ENCODE data around the gene NEO1. TPM values are rescaled to one million over a fixed set of nuclear protein-coding genes. Genes with fewer than 3 reads are reported as not detected.

The NEO1 gene
- total and polyA plus RNA-seq, 9 of the 15 experiments (the other 6 are each of a cell fraction or from before 2014, with no cell fraction given) = 0.08 to 1.7 (median 0.48) TPM

DNA sequence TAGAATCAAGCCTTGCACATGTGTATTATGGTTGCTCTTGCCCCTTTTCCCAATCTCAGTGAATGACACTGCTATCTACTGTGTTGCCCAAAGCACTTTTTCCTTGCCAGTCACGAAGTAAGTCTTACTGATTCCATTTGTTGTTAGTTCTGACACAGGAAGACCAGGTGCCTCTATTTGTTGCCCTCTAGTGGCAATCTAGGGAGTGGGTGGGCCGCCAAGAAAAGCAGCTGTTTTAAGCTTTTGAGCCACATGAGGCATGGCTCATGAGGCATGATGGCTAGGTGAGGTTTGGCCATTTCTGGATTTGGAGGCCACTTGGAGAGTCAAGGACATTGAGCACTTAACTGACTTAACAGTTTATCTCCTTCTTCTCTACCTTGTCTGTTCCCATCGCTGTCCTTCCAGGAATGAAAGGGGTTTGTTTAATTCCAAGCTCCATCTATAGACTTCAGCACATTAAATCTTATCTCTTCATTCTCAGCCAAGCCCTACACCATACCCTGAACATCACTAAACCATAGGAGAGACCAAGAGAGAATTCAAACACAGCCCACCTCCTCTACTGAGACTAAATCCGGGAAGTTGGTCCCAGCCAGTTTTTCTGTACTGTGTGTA is 213.4 kb downstream of the NEO1 start (continued):
- TF ChIP-seq POLR2B (IDR thresholded peaks at IDR 0.05; ENCODE audit: low read depth, partially characterized antibody) (no peak), NR3C1 (CRISPR knock-in tag; IDR thresholded peaks at IDR 0.05) (no peak), PHB2 (IDR thresholded peaks at IDR 0.05; ENCODE audit: low read depth) (no peak), E2F3 (CRISPR knock-in tag; IDR thresholded peaks at IDR 0.05) (no peak), GABPB2 (CRISPR knock-in tag; conservative IDR thresholded peaks at IDR 0.05) (no peak), ZNF23 (CRISPR knock-in tag; IDR thresholded peaks at IDR 0.05) (no peak), SMC3 (conservative IDR thresholded peaks at IDR 0.05; ENCODE audit: insufficient read depth, low read depth, low read length) (peak; percentile 60), RAD21 (CRISPR knock-in tag; conservative IDR thresholded peaks at IDR 0.05 in 1 of 2, IDR thresholded peaks at IDR 0.05 in 1 of 2) (peak; percentile 47 to 61)
- TF ChIP-seq, protein P1, sequence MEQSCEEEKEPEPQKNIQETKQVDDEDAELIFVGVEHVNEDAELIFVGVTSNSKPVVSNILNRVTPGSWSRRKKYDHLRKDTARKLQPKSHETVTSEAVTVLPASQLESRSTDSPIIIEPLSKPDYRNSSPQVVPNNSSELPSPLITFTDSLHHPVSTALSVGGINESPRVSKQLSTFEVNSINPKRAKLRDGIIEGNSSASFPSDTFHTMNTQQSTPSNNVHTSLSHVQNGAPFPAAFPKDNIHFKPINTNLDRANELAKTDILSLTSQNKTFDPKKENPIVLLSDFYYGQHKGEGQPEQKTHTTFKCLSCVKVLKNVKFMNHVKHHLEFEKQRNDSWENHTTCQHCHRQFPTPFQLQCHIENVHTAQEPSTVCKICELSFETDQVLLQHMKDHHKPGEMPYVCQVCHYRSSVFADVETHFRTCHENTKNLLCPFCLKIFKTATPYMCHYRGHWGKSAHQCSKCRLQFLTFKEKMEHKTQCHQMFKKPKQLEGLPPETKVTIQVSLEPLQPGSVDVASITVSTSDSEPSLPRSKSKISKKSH (CRISPR knock-in tag; IDR thresholded peaks at IDR 0.05) = no peak
- TF ChIP-seq, protein P2, sequence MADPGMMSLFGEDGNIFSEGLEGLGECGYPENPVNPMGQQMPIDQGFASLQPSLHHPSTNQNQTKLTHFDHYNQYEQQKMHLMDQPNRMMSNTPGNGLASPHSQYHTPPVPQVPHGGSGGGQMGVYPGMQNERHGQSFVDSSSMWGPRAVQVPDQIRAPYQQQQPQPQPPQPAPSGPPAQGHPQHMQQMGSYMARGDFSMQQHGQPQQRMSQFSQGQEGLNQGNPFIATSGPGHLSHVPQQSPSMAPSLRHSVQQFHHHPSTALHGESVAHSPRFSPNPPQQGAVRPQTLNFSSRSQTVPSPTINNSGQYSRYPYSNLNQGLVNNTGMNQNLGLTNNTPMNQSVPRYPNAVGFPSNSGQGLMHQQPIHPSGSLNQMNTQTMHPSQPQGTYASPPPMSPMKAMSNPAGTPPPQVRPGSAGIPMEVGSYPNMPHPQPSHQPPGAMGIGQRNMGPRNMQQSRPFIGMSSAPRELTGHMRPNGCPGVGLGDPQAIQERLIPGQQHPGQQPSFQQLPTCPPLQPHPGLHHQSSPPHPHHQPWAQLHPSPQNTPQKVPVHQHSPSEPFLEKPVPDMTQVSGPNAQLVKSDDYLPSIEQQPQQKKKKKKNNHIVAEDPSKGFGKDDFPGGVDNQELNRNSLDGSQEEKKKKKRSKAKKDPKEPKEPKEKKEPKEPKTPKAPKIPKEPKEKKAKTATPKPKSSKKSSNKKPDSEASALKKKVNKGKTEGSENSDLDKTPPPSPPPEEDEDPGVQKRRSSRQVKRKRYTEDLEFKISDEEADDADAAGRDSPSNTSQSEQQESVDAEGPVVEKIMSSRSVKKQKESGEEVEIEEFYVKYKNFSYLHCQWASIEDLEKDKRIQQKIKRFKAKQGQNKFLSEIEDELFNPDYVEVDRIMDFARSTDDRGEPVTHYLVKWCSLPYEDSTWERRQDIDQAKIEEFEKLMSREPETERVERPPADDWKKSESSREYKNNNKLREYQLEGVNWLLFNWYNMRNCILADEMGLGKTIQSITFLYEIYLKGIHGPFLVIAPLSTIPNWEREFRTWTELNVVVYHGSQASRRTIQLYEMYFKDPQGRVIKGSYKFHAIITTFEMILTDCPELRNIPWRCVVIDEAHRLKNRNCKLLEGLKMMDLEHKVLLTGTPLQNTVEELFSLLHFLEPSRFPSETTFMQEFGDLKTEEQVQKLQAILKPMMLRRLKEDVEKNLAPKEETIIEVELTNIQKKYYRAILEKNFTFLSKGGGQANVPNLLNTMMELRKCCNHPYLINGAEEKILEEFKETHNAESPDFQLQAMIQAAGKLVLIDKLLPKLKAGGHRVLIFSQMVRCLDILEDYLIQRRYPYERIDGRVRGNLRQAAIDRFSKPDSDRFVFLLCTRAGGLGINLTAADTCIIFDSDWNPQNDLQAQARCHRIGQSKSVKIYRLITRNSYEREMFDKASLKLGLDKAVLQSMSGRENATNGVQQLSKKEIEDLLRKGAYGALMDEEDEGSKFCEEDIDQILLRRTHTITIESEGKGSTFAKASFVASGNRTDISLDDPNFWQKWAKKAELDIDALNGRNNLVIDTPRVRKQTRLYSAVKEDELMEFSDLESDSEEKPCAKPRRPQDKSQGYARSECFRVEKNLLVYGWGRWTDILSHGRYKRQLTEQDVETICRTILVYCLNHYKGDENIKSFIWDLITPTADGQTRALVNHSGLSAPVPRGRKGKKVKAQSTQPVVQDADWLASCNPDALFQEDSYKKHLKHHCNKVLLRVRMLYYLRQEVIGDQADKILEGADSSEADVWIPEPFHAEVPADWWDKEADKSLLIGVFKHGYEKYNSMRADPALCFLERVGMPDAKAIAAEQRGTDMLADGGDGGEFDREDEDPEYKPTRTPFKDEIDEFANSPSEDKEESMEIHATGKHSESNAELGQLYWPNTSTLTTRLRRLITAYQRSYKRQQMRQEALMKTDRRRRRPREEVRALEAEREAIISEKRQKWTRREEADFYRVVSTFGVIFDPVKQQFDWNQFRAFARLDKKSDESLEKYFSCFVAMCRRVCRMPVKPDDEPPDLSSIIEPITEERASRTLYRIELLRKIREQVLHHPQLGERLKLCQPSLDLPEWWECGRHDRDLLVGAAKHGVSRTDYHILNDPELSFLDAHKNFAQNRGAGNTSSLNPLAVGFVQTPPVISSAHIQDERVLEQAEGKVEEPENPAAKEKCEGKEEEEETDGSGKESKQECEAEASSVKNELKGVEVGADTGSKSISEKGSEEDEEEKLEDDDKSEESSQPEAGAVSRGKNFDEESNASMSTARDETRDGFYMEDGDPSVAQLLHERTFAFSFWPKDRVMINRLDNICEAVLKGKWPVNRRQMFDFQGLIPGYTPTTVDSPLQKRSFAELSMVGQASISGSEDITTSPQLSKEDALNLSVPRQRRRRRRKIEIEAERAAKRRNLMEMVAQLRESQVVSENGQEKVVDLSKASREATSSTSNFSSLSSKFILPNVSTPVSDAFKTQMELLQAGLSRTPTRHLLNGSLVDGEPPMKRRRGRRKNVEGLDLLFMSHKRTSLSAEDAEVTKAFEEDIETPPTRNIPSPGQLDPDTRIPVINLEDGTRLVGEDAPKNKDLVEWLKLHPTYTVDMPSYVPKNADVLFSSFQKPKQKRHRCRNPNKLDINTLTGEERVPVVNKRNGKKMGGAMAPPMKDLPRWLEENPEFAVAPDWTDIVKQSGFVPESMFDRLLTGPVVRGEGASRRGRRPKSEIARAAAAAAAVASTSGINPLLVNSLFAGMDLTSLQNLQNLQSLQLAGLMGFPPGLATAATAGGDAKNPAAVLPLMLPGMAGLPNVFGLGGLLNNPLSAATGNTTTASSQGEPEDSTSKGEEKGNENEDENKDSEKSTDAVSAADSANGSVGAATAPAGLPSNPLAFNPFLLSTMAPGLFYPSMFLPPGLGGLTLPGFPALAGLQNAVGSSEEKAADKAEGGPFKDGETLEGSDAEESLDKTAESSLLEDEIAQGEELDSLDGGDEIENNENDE (IDR thresholded peaks at IDR 0.05; ENCODE audit: low read depth, low read length) = no peak
- TF ChIP-seq, protein P3, sequence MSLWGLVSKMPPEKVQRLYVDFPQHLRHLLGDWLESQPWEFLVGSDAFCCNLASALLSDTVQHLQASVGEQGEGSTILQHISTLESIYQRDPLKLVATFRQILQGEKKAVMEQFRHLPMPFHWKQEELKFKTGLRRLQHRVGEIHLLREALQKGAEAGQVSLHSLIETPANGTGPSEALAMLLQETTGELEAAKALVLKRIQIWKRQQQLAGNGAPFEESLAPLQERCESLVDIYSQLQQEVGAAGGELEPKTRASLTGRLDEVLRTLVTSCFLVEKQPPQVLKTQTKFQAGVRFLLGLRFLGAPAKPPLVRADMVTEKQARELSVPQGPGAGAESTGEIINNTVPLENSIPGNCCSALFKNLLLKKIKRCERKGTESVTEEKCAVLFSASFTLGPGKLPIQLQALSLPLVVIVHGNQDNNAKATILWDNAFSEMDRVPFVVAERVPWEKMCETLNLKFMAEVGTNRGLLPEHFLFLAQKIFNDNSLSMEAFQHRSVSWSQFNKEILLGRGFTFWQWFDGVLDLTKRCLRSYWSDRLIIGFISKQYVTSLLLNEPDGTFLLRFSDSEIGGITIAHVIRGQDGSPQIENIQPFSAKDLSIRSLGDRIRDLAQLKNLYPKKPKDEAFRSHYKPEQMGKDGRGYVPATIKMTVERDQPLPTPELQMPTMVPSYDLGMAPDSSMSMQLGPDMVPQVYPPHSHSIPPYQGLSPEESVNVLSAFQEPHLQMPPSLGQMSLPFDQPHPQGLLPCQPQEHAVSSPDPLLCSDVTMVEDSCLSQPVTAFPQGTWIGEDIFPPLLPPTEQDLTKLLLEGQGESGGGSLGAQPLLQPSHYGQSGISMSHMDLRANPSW (CRISPR knock-in tag; IDR thresholded peaks at IDR 0.05) = no peak
